KBM-7 (cell line): ENCODE results near the gene HYKK.
A peak's percentile ranks its signal among the peaks of the same experiment; 100 is the strongest.
"Not testable (repeated sequence)": the region's sequence is repeated elsewhere in the genome, so short reads cannot be mapped to it uniquely, and the experiment has no call there.

Experiments used
- DNase-seq: peaks from one replicate; pipeline ENCODE4 v3.0.0-alpha.2; 2015
- in situ Hi-C: fragments of 300-500 bp; cut with MboI; formaldehyde crosslinking; loops from 2 replicates; pipeline ENCODE4 v1.14.3; 2020; ENCODE audit warnings: low sequenced_read_pairs, low pct_unique_long_range_greater_than_20kb, mixed read lengths

Gene HYKK, protein sequence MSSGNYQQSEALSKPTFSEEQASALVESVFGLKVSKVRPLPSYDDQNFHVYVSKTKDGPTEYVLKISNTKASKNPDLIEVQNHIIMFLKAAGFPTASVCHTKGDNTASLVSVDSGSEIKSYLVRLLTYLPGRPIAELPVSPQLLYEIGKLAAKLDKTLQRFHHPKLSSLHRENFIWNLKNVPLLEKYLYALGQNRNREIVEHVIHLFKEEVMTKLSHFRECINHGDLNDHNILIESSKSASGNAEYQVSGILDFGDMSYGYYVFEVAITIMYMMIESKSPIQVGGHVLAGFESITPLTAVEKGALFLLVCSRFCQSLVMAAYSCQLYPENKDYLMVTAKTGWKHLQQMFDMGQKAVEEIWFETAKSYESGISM

DNA sequence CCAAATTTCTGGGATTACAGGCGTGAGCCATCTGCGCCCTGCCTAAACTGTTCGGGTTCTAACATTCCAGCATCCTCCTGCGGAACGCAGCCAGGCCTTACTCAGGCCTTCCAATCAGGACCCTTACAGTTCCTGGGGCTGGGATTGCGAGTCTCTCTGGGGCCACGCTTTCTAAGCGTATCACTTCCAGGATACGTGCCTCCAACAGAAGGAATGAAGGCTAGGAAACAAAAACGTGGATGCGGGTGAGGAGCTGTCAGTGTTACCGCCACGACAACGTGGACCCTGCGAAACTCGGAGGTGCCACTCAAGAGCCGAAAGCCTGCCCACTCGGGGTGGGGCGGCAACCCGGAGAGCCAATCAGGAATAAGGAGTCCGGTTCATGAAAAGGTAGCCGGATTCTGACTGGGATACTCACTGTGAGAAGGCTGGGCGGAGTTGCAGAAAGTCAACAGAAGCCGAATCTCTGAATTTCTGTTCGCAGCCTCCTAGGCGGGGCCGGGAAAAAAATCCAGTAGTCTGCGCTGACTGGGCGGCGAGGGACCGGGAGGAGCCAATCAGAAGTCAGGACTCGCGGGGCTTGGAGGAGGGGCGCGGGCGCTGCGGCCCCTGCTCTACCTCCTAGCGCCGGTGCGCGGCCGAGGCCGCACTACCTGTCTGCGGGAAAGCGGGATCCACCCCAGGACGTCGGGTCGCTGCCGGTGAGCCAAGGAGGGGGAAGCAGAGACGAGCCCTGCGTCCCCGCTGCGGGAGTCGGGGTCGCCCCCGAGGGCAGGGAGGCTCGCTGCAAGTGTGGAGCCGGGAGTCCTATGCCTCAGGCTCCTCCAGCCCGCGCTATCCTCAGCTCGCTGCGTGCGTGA lies at the start of gene HYKK:
Gene HYKK, plus strand, starts transcription at position 607 of the 860 bp plus-strand sequence. CDS start 5,512 bp downstream, outside the sequence.
- DNase-seq = peak; percentile 100
- in situ Hi-C loops = no loop called here

- in situ Hi-C loops = no loop called here
Observed at GRCh38 chr15:78460737-78461136, 46.6 kb upstream of the HYKK start.

GRCh38 chr15:78461171-78461888 lies 46.0 kb upstream of the HYKK start:
- in situ Hi-C loops = no loop called here
- no peak for DNase-seq

More at GRCh38 chr15:78460737-78461136, 46.6 kb upstream of the HYKK start:
- DNase-seq = no peak

DNA sequence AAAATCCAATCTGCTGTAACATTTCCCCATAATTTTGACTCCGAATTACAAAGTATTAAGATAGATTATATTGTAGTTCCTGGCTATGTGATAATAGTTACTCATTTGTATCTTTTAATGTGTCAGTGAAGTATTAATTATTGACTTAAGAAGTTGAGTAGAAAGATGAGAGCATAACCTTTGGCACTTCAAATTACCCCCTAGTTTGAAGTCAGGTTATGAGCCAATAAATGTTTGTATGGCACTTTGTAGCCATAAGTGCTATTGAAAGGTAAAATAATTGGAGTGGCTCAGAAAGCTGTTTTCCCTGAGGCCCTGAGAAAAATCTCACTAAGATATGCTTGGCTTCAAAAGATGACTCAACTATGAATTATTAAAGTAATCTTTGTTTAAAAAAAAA lies 38.3 kb upstream of the HYKK start:
- in situ Hi-C loops = no loop called here
- no peak for DNase-seq

DNA sequence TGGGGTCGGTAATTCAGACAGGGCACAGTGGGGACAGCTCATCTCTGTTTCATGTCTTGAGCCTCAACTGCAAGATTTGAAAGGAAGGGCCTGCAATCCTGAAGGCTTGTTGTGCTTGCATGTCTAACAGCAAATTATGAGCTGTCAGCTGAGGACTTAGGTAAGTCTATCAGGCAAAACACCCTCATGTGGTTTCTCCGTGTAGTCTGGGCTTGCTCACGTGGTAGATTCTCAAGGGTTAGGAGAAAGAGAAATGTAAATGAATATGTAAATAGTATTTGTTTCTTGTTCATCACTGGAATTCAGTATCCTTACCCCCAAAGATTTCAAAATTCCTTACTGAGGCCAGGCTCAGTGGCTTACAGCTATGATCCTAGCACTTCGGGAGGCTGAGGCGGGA lies 30.1 kb upstream of the HYKK start:
- DNase-seq = no peak
- in situ Hi-C loops = no loop called here

- in situ Hi-C loops = no loop called here
- no peak for DNase-seq
Observed at GRCh38 chr15:78479650-78480049, 27.7 kb upstream of the HYKK start.

- in situ Hi-C loops = no loop called here
- no peak for DNase-seq
Observed at GRCh38 chr15:78481917-78482316, 25.5 kb upstream of the HYKK start.

GRCh38 chr15:78492872-78493271 lies 14.5 kb upstream of the HYKK start:
- in situ Hi-C loops = no loop called here
- DNase-seq = no peak

- no peak for DNase-seq
- in situ Hi-C loops = no loop called here
Observed at GRCh38 chr15:78501857-78502256, 5.5 kb upstream of the HYKK start.

DNA sequence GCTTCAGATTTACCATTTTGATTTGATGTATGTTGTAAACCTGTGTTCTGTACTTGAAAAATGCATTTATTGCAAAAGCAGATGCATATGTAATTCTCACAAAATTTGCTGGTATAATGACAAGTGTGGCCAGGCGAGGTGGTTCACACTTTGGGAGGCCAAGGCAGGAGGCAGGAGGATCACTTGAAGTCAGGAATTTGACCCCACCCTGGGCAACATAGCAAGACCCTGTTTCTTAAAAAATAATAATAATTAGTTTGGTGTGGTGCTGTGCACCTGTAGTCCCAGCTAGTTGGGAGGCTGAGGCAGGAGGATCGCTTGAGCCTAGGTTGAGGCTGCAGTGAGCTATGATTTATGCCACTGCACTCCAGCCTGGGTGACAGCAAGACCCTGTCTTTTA lies 4.7 kb upstream of the HYKK start:
- DNase-seq = no peak

DNA sequence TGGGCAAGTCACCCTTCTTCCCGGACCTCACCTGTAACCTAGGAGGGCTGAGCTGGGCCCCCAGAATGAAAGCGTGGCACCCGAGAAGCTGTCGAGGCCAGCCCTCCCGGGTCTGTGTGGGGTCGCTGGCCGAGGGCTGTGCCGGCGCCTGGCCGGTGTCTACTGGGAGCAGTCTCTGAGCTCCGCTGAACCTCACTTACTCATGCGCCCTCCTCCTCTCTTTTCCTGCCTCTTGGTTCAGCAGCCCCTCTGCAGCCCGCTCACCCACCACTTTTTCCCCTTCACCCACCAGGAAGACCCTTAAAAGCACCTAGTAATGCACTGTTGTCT lies 419 bp downstream of the HYKK start:
- DNase-seq = no peak

More for the DNA sequence above, 4.7 kb upstream of the HYKK start:
- in situ Hi-C loops = no loop called here

GRCh38 chr15:78508272-78508671 lies 895 bp downstream of the HYKK start:
- DNase-seq = no peak

More for the DNA sequence above, 419 bp downstream of the HYKK start:
- in situ Hi-C loops = no loop called here

DNA sequence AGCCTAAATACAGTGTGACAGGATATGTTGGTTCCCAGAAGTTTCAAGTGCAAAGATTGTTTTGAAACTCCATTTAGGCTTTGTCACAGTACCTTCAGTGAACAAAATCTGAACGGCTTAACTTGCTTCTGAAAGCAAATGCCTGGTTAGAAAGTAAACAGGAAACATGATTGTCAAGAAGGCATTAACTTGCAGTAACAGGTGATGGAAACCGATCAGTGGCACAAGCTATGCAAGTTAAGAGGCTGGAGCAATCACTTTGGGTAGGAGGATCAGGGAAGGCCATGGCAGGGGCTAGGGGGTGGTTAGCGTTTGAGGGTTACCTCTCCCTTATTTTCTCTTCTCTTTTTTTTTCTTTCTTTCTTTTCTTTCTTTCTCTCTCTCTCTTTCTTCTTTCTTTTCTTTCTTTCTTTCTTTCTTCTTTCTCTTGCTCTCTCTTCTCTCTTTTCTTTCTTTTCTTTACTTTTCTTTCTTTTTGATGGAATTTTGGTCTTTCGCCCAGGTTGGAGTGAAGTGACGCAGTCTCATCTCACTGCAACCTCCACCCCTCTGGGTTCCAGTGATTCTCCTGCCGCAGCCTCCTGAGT lies 2.4 kb downstream of the HYKK start:
- in situ Hi-C loops = no loop called here
- no peak for DNase-seq

More at GRCh38 chr15:78508272-78508671, 895 bp downstream of the HYKK start:
- in situ Hi-C loops = no loop called here

GRCh38 chr15:78520035-78520434 lies 12.7 kb downstream of the HYKK start:
- DNase-seq, in situ Hi-C loops: not testable (repeated sequence)

- no peak for DNase-seq
- in situ Hi-C loops = no loop called here
Observed at GRCh38 chr15:78524230-78524629, 16.9 kb downstream of the HYKK start.

DNA sequence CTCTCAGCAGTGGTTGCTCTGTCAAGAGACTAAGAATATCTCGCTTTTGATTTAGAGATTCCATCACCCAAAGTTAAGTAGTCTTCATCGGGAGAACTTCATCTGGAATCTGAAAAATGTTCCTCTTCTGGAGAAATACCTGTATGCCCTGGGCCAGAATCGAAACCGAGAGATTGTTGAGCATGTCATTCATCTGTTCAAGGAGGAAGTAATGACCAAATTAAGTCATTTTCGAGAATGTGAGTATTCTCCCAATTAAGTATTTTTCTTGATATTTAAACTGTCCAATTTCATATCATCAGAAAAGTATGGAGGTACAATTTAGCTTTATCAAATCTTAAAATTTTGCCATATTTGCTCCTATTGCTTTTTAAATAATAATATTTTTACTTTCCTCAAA lies 19.9 kb downstream of the HYKK start:
- in situ Hi-C loops = no loop called here
- no peak for DNase-seq

DNA sequence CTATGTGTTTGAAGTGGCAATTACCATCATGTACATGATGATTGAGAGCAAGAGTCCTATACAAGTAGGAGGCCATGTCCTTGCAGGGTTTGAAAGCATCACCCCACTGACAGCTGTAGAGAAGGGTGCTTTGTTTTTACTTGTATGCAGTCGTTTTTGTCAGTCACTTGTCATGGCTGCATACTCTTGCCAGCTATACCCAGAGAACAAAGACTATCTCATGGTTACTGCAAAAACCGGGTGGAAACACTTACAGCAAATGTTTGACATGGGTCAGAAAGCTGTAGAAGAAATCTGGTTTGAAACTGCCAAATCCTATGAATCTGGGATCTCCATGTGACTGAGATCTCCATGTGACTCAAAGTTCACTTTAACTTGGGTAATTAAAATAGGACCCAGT lies 26.0 kb downstream of the HYKK start:
- in situ Hi-C loops = no loop called here
- no peak for DNase-seq

DNA sequence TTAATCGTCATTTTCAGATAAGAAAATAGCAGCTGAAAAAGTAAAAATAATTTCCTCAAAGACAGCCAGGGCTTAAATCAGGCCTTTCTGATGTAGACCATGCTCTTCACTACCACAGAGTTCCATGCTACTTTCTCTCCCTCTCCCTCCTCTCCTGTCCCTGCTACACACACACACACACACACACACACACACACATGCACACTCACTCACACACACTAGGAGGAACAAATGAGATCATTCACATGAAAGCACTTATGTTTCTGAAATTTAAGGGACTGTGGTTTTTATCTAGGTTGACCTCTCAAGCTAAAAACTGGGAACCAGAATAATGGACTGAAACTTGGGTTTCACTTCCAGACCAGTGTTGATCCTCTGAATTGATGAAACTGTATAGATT lies 28.8 kb downstream of the HYKK start:
- in situ Hi-C loops = no loop called here

DNA sequence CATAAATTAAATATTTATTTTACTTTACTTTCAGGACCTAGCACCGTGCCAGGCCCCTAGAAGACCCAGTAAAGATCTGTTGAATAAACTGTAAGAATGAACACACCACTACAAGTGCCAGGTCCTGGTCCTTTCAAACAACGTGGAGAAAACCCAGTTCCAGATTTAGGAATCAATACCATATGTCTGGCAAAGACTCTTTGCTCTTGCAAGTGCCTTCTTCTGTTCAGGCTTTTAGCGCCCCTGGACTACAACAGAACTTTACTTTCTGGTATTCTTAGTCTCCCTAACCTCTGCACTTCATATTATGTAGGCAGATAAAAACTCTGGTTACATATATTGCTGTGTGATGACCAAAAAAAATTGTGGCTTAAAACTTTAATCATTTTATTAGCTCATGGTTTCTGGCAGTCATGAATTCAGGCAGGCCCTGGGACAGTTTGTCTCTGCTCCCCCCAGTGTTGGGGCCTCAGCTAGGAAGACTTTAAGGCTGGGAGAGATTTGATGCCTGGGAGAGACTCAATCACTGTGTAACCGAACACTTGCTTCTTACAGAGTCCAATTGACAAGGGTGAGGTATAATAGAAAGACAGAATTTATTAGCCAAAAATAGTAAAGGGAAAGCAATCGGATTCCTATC lies 30.0 kb downstream of the HYKK start:
- in situ Hi-C loops = no loop called here
- no peak for DNase-seq

More for the DNA sequence above, 28.8 kb downstream of the HYKK start:
- peak; percentile 32 for DNase-seq
